HG03135 (cell line): ENCODE data around the gene TSHZ2.

ENCODE experiments used
- ATAC-seq: cut with Tn5 transposase; IDR thresholded peaks from one replicate; pipeline ENCODE4 v1.9.1; 2021; ENCODE audit warnings: mild to moderate bottlenecking, moderate library complexity; ENCODE audit not compliant: unreplicated experiment

TSHZ2 gene

DNA sequence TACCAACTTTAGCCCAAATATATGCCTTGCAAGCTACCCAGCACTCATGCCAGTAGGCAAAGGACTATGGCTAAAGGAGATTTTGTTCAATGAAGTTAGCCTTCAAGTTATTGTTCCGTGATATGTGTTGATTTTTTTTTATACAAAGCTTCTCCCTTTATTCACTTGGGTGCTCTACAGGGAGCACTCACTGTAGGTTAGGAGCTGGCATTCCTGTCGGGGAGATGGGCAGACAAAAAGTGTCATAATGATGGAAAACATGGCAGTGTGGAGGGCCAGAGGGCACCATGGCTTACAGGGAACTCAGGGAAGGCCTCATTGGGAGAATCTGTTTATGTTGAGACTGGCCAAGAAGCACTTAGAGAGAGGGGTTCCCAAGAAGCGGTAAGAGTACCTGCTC, 292.4 kb downstream of the TSHZ2 start:
- ATAC-seq: no peak

DNA sequence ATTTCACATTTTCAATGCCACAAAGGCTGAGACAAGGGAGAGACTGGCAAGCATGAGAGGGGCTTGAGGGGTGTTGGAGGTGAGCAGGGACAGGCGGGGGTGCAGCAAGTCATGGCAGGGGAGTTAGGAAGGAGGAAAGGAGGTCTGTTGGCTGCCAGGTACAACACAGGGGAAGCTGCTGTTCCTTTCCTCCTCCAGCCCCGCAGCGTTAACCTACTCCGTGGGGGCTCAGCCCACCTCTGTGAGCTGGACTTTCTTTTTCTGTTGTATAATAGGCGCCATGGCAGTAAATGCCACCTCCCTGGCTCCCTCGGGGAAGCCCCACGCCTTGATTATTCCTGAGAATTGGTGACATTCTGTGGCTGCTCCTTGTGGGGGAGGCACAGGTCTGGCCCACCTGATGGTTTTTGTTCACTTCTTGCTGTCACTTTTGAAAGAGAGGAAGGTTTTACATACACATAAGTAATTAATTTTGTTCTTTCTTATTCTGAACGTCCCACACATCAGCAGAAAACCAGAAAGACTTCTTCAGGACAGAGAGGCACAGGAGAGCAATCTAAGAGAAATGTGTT, 293.2 kb downstream of the TSHZ2 start:
- ATAC-seq: no peak

DNA sequence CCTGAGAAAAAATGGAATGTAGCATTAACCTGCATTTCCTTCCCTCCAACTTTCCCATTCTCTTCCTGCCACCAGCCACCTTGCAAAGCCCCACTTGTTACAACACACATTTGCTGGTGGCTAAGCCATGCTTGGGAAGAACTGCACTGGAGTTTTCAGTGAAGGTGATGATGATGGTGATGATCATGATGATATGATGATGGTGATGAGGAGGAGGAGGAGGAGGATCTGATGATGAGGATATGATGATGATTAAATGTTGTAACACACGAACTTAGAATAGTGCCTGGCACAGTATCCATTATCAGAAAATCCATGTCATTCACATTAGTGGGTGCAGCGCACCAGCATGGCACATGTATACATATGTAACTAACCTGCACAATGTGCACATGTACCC, 297.2 kb downstream of the TSHZ2 start:
- no peak for ATAC-seq

DNA sequence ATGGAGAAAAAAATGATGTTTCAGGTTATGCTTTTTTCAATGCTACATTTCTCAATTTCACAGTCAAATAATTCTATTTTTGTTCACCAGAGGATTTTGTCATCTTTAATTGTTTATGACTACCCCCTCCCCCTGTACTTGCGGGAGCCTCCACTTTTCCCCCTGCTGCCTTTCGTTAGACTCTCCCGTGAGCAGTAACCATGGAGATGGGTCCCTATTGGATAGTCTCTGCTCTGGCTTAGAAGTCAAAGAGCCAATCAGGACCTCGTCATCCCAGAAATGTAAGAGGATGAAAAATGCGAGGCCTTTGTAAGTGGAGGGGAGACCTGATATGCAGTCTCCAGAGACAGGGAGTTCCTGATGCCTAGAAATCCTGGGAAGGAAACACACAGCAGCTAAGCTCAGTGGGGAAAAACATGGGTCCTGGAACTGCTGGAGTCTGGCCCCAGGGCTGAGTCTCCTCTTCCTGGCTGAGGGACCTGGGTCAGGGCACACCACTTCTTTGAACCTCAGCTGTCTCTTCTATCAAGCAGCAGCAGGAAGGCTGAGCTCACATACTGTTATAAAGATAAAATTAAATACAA, 298.7 kb downstream of the TSHZ2 start:
- ATAC-seq: no peak

DNA sequence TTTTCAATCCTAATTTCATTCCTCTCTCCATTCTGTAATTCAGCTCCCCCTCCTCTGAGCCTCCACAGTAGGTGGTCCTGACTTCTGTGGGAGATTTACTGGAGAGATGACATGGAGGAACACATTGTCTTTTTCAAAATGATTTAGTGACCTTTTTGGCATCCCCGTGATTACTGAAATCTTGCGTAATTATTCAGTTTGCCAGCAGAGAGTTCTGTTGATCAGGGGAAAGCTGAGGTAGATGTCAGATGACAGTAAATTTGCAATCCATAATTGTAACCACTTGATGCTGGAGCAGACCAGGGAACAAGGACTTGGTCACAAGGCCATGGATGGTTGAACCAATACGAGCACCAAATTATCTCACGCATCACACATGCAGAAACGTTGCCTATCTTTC, 302.2 kb downstream of the TSHZ2 start:
- ATAC-seq: no peak

DNA sequence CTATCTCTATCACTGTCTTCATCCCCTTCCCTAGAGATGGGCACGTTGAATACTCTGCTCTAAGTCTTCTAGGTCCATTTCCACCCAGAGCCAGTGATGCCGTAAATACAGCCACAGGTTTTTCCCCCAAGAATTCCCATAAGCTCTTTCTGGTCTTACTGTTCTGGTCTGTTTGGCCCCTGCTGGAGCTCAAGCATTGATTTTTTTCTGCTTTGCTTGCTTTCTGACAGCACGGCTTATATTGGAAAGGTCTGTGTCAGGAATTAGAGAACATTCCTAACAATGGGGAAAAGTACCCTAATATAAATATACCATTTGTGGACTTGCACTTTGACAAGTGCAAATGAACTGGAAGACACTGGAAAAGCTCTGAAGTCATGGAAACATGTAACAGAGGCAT, 302.6 kb downstream of the TSHZ2 start:
- ATAC-seq: no peak

DNA sequence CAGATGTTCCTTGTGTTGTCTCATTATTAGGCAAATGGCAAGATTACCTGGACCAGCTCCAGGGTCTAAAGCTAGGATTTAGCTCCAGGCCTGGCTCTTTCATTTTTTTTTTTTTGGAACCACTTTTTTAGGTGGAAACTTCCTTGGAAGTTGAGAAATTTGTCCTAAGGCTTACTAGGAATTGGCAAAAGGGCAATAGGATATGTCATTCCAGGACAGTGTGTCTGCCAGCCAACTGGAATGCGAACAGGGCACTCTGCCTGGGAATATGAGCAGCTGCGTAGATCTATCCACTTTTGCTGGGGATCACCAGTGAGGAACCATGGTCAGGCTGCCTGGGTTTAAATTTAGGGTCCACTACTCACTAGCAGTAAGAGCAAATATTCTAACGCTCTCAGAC, 304.0 kb downstream of the TSHZ2 start:
- no peak for ATAC-seq

DNA sequence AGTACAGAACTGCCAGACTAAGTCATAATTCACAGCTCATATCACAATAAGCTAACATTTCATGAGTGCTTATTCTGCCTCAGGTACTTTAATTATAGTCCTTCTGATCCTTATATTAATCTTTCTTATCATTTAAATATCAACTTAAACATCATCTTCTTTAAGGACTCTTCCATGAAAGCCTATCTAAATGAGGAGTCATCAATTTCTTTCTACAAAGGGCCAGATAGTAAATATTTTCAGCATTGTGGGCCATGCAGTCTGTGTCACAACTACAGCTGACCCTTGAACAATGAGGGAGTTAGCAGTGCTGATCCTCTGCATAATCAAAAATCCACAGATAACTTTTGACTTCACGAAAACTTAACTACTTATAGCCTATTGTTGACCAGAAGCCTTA, 306.4 kb downstream of the TSHZ2 start:
- no peak for ATAC-seq

DNA sequence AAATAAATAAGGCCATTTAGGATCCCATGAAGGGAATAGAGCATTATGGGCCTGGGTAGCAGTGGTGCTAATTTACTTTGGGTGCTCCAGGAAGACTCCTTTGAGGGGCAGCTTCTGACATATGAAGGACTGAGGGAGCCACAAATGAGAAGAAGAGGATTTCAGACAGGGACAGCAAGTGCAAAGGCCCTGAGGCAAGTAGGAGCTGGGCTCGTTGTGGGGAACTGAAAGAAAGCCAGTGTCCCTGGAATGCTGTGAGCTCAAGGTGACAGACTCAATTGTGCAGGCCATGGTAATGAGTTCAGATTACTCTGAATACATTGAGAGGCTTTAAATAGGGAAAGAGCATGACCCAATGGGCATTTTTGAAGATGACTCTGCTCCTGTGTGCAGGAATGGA, 307.6 kb downstream of the TSHZ2 start:
- no peak for ATAC-seq

DNA sequence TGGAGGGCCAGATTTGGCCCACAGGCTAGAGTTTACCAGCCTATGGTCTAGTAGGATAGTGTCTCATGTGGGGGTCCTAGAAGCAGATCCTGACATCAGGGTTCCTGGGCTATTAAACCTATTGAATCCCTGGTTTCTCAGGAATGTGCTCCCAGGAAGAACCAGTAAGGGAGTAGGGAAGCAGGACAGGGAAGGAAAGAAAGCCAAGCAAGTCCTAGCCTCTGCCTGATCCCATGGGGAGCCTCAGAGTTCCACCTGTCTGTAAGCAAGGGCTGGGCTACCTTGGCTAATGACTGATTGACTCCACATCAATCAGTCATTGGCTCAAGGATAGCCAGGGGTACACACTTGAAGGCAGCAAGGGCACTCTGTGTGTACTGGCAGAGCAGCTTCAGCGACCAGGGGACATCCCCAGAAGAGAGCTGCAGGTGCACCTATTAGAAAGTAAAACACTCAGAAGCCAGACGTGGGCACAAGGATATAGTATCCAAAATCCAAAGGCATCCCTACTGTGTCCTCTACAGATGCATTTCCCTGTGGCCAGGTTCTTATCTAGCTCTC, 309.5 kb downstream of the TSHZ2 start:
- ATAC-seq: no peak

DNA sequence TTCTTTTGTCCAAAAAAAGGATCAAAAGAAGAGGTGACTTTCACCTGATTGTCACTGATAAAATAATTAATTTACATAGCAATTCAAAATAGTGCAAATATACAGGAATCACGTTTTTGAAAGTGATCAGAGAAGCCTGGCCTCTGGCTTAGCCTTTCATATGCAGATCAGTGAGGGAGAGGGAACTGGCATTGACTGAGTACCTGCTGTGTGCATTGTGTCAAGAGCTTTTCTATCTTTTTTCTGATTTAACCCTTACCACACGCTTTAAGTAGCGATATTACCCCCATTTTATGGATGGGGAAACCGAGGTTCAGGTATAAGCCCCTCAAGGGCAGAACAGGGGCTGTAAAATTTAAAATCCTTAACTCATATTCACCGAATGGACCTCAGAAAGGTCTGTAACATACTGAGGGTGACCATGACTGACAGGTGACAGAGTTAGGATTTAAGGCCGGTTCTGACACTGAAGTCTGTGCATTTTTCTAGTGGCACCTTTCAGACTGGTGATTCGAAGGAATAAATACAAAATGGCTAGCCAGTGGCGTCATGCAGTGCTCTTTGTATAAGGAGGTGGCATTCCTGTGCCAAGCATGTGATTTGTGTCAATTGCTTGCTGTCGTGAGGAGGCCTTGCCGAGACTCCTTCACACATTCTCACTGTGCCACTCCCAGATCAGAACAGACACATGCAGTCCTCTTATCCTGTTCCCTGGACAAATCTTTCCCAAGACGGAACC, 310.2 kb downstream of the TSHZ2 start:
- no peak for ATAC-seq

DNA sequence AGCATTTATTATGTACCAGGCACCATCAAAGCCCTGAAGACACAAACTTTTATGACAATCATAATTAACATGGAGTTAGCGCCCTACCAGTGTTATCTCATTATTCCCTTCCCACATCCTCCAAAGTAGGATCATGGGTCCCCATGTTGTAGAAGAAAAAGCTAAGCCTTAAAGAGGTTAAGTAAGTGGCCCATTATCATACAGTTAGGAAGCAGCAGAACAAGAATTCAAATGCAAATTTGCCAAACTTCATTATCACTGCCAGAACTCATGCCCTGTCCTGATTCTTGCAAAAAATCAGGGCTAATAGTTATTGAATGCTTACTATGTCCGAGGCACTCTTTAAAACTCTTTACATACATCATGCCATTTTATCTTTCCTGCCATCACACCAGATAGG, 310.9 kb downstream of the TSHZ2 start:
- ATAC-seq: no peak

DNA sequence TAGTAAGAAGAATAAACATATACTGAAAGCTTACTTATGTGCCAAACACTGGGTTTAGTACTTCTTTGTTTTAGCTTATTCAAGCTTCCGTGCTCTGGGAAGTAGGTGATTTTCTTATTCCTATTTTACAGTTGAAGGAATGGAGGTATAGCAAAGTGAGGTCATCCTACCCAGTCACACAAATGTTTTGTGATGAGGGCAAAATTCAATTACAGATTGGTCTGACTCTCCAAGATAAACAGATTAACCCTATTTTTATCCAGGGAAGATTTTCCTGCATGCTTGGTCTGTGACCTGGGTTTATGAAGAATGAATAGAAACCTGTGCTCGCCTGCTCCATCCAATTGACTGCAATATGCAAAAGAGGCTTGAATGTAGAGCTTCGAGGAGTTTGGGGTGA, 311.4 kb downstream of the TSHZ2 start:
- no peak for ATAC-seq

DNA sequence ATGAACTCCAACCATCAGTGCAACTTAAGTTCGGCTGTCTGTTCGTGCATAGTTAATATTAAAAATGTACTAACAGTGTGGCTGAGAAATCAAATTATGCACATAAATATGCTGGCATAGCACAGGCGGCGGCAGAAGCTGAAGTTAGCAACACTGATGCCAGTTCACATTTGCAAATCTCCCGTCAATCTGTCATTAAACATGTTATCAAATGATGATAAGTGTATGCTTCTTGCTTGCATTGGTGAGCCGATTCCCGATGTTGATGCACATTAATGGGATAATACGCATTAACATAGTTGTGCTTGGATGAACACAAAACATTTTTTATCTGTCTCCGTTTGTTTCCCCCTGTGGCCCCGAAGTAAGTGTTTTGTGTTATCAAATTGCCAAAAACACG, 312.1 kb downstream of the TSHZ2 start:
- no peak for ATAC-seq

DNA sequence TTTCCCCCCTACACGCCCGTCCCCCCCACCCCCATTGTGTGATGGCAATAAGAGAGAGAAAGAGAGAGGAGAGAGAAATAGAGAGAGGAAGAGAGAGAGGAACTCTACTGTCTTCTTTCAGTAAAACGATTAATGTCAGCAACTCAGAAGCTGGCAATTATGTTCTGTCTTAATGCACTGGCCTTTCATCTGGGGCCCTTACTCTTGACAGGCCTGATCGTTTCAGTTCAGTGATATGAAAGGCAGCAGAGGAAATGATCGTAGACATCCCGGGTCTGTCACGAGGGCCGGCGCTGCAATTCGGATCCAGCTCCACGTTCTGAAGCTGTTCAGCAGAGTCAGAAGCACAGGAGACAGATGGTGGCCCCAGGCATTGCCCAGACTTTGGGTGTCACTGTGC, 312.5 kb downstream of the TSHZ2 start:
- no peak for ATAC-seq

DNA sequence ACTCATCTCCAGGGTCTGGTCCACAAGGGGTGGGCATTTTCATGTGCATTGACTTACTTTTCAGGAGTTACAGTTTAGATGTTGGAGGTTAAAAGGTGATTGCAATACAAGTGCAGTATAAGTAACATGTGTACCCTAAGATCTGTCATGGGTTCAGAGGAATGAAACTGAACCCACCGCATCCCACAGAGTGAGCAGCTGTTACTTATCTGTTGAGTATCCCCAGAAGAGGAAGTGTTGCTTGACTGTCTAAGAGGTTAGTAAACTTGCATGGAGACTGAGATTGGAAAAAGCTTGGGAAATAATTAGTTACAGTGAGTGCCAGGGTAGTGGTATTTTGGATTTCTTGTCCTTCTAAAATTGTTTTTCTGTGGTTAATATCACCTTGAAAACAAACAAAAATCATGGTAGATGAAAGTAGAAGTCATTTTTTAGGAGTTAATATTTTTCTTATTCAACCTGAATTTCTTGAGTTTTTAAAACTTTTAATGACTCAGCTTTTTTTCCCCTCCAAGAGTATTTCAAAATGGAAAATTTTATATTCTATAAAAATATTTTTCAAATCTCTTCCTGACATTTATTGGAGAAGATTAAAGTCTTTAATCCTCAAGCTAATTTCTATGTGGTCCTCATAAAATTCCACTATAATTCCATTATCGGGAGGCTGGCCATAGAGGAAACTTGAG, 315.3 kb downstream of the TSHZ2 start:
- no peak for ATAC-seq

DNA sequence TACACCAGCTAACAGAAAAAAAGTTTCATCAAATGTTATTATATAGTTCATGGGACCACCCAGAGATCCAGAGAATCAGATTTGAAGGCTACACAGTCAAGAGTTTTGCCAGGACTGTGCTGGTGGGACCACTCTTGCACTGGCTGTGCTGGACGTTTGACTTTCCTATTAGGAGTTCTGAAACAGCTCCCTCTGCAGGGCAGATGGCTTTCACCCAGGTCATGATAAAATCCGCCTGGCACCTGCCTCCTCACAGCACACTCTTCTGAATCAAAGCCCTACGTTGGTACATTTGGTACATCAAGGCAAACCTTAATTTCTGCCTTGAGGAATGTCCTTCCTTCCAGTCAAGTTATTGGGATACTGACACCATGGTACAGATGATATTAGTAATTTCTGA, 319.4 kb downstream of the TSHZ2 start:
- no peak for ATAC-seq

DNA sequence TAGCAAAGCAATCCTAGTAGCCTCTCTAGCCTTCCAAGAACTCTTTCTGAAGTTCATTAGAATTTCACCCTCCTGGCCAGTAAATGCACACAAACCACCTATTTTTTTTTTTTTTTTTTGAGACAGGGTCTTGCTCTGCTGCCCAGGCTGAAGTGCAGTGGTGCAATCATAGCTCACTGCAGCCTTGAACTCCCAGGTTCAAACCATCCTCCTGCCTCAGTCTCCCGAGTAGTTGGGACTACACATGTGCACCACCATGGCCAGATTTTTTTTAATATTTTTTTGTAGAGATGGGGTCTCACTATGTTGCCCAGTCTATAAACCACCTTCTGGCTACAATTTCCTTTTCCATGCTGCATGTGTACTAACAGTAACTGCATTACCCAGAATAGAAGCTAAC, 320.2 kb downstream of the TSHZ2 start:
- no peak for ATAC-seq

DNA sequence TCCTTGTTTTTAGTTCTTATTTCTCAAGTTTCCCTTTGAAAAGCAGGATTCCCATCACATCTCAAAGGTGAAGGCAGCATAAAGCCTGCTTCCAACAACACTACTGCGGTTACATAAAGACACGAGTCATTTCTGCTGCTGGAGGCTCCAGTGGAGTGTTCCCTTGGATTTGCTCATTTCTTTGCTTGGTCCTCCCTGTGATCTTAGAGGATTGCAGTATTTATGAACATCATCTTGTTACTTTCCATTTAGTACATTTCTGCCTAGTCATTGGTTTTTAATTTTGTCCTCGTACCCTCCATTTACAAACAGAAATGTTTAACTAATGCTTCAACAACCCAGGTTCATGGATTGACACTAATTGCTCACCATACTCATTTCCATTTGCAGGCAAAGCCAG, 322.6 kb downstream of the TSHZ2 start:
- no peak for ATAC-seq

DNA sequence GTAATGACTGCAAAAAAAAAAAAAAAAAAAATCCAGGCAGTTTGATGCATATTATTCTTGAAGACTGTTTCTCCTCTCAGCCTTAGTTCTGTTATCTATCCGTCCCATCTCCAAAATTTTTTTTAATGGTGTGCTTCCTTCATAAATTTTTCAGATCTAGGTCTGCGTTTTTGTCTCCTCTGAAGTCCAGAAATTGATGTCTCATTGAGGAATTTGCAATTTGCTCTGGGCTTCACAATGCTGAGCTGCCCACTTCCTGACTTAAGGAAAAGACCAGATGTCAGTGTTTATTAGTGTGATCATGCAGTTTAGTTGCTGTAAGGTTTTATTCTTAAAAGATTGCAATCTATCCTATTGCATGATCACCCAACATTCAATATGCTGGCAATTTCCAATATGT, 323.9 kb downstream of the TSHZ2 start:
- ATAC-seq: no peak

DNA sequence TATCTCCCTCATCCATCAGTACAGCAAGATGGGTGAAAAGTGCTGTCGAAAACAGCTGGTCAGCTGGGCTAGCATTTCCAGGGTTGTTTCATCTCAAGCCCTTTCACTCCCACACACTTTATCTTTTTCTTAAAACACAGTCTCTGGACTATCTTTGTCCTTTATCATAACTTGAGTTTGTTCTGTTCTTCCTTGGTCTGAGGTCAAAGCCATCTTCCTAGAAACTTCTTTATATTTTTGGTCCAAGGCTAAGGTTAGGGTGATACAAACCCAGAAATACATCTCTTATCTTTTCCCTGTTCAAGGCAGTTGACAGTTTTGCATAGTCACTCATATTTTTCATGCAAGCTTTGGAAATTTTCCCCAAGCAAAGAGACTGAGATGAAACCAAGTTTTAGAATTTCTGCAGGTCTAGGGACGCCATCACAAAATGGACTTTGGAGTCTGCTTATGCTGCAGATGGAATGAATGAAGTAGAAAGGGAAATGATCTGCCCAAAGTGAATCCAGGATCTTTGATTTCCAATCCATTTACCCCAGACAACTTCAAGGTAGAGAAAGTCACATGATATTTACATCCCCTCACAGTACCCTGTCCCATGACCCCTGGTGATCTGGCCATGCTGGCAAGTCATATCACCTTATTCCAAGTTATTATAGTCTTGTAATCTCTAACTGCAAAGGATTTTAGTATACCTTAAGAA, 324.4 kb downstream of the TSHZ2 start:
- no peak for ATAC-seq
